T-helper 17 cell (primary cell): ENCODE measurements around the gene SLC6A3. TPM values are rescaled to one million over a fixed set of nuclear protein-coding genes. Genes with fewer than 3 reads are reported as not detected.
"Not testable (repeated sequence)": the region's sequence is repeated elsewhere in the genome, so short reads cannot be mapped to it uniquely, and the experiment has no call there.

Experiments
- ATAC-seq: fragments of 150-1000 bp; cut with Tn5 transposase; 2 replicates; pipeline ENCODE4 v1.10.0; 2021; ENCODE audit warnings: mild to moderate bottlenecking, moderate library complexity
- DNase-seq, 3 donors: peaks; one replicate each; pipeline versions ENCODE4 v3.0.0 to v3.0.0-alpha.2; 2020 to 2021
- H3K9me3 ChIP-seq: one replicate; pipeline ENCODE4 v1.7.0; 2013; ENCODE audit warnings: low read length, mild to moderate bottlenecking; ENCODE audit not compliant: control insufficient read depth, poor library complexity, severe bottlenecking
- H3K27ac Mint-ChIP-seq: one replicate; pipeline ENCODE4 v1.8.0; 2022; ENCODE audit warnings: mild to moderate bottlenecking, moderate library complexity, mixed read lengths
- H3K27me3 Mint-ChIP-seq: one replicate; pipeline ENCODE4 v1.8.0; 2022; ENCODE audit warnings: mixed read lengths
- H3K36me3 Mint-ChIP-seq: one replicate; pipeline ENCODE4 v1.8.0; 2022; ENCODE audit warnings: low read depth, mixed read lengths
- H3K4me1 Mint-ChIP-seq: one replicate; pipeline ENCODE4 v1.8.0; 2022; ENCODE audit warnings: mild to moderate bottlenecking, mixed read lengths
- H3K4me3 Mint-ChIP-seq: one replicate; pipeline ENCODE4 v1.8.0; 2022; ENCODE audit warnings: mild to moderate bottlenecking, moderate library complexity, mixed read lengths
- total RNA-seq, 4 donors: library from RNA in 2 of 4; stranded (reverse) in 2 of 4; gene quantifications; one replicate each; pipeline ENCODE4 v1.2.3 and lab custom pipeline; 2022 to 2026

The SLC6A3 gene
- total RNA-seq, 2 donors from 2014 or later, result not detected

GRCh38 chr5:1368236-1368635 is 77.0 kb downstream of the SLC6A3 start:
- H3K4me3 Mint-ChIP-seq, result no peak overlapping the region
- H3K27me3 Mint-ChIP-seq, result peaks cover 16% of the 10 kb centered on the region
- peaks cover 2% of the 10 kb centered on the region for H3K4me1 Mint-ChIP-seq
- ATAC-seq, result no peak
- H3K36me3 Mint-ChIP-seq, result no peaks in the 10 kb centered on the region
- no peak overlapping the region for H3K27ac Mint-ChIP-seq
- DNase-seq, result no peak
- H3K9me3 ChIP-seq, result no peaks in the 10 kb centered on the region

DNA sequence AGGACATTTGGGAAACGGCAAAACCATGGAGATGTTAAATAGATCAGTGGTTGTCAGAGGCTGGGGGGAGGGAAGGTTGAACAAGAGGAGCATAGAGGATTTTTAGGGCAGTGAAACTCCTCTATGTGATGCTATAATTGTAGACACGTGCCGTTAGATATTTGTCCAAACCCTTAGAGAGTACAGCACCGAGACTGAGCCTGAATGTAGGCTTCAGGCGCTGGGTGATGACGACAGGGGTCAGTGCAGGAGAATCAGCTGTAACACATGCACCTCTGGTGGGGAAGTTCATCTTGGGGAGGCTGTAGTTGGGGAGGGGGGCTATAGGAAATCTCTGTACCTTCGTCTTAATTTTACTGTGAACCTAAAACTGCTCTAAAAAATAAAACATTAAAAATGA is 78.1 kb downstream of the SLC6A3 start:
- peaks cover 27% of the 10 kb centered on the region for H3K27me3 Mint-ChIP-seq
- no peak overlapping the region for H3K27ac Mint-ChIP-seq
- H3K4me1 Mint-ChIP-seq, result peaks cover 2% of the 10 kb centered on the region
- DNase-seq (no peak), ATAC-seq (no peak)
- no peak overlapping the region for H3K4me3 Mint-ChIP-seq
- H3K9me3 ChIP-seq, result no peaks in the 10 kb centered on the region
- no peaks in the 10 kb centered on the region for H3K36me3 Mint-ChIP-seq

DNA sequence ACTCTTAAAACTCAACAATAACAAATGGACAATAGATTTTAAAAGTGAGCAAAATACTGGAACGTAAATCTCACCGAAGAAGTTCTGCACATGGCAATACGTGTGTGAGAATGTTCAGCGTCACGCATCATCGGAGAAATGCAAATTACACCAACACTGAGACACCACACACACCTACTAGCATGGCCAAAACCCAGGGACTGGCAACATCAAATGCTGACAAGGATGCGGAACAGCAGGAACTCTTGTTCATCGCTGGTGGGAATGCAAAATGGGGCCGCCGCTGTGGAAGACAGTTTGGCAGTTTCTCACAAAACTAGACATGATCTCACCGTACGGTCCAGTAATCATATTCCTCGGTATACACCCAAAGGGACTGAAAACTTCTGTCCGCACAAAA is 78.7 kb downstream of the SLC6A3 start:
- H3K27ac Mint-ChIP-seq, result no peak overlapping the region
- H3K4me1 Mint-ChIP-seq, result peaks cover 2% of the 10 kb centered on the region
- H3K36me3 Mint-ChIP-seq, result no peaks in the 10 kb centered on the region
- no peak overlapping the region for H3K4me3 Mint-ChIP-seq
- peaks cover 31% of the 10 kb centered on the region for H3K27me3 Mint-ChIP-seq
- DNase-seq, result no peak
- no peak for ATAC-seq
- H3K9me3 ChIP-seq, result no peaks in the 10 kb centered on the region

DNA sequence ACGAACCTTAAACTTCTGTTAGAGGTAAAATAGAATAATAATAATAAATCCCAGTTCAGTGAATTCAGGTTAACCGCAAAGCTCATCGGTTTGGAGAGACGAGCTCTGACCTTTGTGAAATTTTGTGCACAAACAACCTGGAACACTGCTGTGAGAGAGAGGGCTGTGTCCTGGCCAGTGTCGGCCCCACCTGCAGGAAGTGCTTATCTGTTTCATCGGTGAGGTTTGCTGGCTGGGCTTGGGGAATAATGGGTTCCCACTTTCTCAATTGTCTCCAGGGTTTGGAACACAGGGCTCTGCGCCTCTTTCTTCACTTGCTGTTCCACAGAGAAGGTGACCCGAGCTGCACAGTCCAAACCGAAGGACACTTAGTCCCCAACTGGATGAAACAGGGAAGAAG is 81.0 kb downstream of the SLC6A3 start:
- no peak for ATAC-seq
- Mint-ChIP-seq H3K36me3 (no peaks in the 10 kb centered on the region), H3K4me1 (no peaks in the 10 kb centered on the region)

GRCh38 chr5:1363581-1363980 is 81.7 kb downstream of the SLC6A3 start:
- H3K9me3 ChIP-seq, result no peaks in the 10 kb centered on the region
- DNase-seq (no peak), ATAC-seq (no peak)
- no peaks in the 10 kb centered on the region for H3K4me1 Mint-ChIP-seq
- peaks cover 31% of the 10 kb centered on the region for H3K27me3 Mint-ChIP-seq
- no peak overlapping the region for H3K4me3 Mint-ChIP-seq
- peak overlapping the region; percentile 53 for H3K27ac Mint-ChIP-seq
- H3K36me3 Mint-ChIP-seq, result no peaks in the 10 kb centered on the region

More for the DNA sequence above, 81.0 kb downstream of the SLC6A3 start:
- H3K9me3 ChIP-seq, result no peaks in the 10 kb centered on the region
- Mint-ChIP-seq H3K27ac (peak overlapping the region; percentile 53), H3K4me3 (no peak overlapping the region), H3K27me3 (peaks cover 31% of the 10 kb centered on the region)
- no peak for DNase-seq

DNA sequence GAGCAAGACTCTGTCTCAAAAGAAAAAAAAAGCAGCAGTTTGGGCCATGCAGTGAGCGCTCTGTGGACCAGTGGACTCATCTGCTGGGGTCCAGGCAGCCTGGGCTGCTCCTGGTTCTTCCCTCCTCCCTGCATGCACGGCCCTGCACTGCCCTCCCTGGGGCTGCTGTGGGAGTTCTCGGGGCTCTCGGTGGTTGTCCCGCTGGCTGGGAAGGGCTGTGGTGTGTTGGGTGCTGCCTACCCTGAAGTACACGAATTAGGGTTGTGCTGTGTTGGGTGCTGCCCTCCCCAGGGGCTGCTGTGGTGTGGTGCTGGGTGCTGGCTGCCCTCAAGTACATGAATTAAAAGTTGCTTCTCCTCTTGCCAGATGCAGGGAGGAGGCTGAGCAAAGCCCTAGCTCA is 82.1 kb downstream of the SLC6A3 start:
- DNase-seq (no peak), ATAC-seq (no peak)
- Mint-ChIP-seq H3K4me1 (no peaks in the 10 kb centered on the region), H3K4me3 (no peak overlapping the region), H3K27me3 (peaks cover 35% of the 10 kb centered on the region), H3K36me3 (no peaks in the 10 kb centered on the region), H3K27ac (no peak overlapping the region)
- no peaks in the 10 kb centered on the region for H3K9me3 ChIP-seq

DNA sequence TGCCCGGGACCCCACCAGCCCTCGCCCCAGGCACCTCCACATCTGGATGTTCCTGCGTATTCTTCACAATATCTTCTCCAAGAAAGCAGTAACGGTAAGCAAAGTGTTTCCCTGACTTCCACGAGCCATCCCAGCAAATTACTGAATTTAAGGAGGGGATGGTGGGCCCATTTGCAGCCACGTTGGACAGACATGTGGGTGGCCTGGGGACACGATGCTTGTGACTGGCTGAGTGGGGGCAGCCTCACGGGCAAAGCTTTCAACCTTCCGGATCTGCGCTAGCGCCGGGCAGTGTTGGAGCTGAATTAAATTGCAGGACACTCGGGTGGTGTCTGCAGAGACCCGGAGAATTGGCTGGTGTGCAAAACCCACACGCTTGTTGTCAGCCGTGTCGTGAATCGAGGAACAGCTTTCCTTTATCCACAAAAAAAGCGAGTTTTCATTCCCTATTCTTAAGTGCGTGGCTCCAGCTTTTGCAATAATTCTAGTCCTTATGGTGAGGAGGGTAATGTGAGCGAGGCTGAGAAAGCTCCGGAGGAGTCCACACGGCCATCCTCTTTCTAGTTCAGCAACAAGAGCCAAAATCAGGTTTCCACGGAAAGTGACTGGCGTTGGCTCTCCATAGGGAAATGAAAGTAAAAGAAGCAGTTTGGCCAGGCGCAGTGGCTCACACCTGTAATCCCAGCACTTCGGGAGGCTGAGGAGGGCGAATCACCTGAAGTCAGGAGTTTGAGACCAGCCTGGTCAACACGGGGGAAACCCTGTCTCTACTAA is 82.8 kb downstream of the SLC6A3 start:
- H3K27me3 Mint-ChIP-seq, result peaks cover 39% of the 10 kb centered on the region
- no peaks in the 10 kb centered on the region for H3K9me3 ChIP-seq
- ATAC-seq (no peak), DNase-seq (no peak)
- no peak overlapping the region for H3K27ac Mint-ChIP-seq
- peak overlapping the region; percentile 25 for H3K4me3 Mint-ChIP-seq
- H3K4me1 Mint-ChIP-seq, result no peaks in the 10 kb centered on the region
- no peaks in the 10 kb centered on the region for H3K36me3 Mint-ChIP-seq

DNA sequence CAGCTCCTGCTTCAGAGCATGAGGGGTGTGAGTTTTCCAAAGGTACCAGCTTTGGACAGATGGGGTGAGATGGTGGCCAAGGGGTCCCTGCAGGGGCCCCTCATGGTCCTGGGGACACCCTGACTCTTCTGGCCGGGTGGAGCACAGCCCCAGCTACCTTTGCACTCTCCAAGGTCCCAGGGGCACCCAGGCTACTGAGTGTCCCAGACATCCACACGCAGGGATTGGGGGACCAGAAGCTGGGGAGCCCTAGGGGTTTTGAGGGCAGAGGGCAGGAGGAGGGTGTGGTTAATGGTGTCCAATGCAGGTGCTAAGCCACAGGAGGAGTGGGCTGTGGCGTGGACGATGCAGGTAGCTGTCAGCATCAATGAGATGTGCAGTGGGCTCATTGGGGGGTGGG is 84.4 kb downstream of the SLC6A3 start:
- no peaks in the 10 kb centered on the region for H3K36me3 Mint-ChIP-seq
- H3K27me3 Mint-ChIP-seq, result peaks cover 49% of the 10 kb centered on the region
- H3K4me3 Mint-ChIP-seq, result no peak overlapping the region
- no peak for DNase-seq
- no peak for ATAC-seq
- H3K9me3 ChIP-seq, result no peaks in the 10 kb centered on the region
- H3K4me1 Mint-ChIP-seq, result no peaks in the 10 kb centered on the region
- H3K27ac Mint-ChIP-seq, result no peak overlapping the region

DNA sequence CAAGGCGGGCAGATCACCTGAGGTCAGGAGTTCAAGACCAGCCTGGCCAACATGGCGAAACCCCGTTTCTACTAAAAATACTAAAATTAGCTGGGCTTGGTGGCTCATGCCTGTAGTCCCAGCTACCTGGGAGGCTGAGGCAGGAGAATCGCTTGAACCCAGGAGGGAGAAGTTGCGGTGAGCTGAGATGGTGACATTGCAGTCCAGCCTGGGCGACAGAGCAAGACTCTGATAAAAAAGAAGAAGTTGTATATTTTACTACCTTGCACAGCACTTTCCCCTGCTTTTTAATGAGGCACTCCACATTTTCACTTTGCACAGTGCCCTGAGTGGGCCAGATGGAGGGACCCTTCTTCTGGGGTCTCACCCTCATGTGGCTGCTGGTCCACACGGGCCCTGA is 84.9 kb downstream of the SLC6A3 start:
- not testable (repeated sequence) for H3K27ac Mint-ChIP-seq, H3K36me3 Mint-ChIP-seq, ATAC-seq, H3K4me3 Mint-ChIP-seq, H3K9me3 ChIP-seq, H3K4me1 Mint-ChIP-seq, DNase-seq
- peaks cover 49% of the 10 kb centered on the region for H3K27me3 Mint-ChIP-seq

GRCh38 chr5:1359713-1360112 is 85.5 kb downstream of the SLC6A3 start:
- H3K36me3 Mint-ChIP-seq, result no peaks in the 10 kb centered on the region
- H3K9me3 ChIP-seq, result no peaks in the 10 kb centered on the region
- no peak overlapping the region for H3K27ac Mint-ChIP-seq
- H3K4me1 Mint-ChIP-seq, result no peaks in the 10 kb centered on the region
- no peak overlapping the region for H3K4me3 Mint-ChIP-seq
- peaks cover 51% of the 10 kb centered on the region for H3K27me3 Mint-ChIP-seq
- DNase-seq (no peak), ATAC-seq (no peak)

DNA sequence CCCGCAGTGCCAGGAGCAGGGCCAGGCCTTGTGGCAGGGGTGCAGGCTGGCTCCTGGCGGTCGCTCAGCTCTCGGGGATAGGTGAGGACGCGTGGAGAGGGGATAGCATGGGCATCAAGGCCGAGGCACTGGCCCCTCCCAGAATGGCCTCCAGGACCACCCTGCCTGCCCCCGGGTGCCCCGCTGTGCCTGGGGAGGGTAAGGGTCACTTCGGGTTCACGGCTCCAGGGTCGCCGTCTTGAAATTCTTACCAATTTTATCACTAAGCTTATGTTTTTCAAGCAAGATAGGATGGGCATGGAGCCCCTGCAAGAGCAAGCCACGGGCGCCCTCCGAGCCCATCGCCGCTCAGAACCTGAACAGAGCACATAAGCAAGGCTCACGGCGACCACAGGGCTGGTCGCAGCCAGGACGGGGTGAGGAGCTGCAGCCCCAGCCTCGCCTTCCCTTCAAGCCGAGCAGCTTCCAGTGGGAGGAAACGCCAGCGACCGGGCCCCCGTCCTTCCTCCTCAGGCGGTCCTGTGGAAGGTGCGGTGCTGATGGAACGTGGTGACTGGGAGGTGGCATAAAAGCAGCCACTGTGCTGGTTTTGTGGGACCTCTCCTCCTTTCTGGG is 86.1 kb downstream of the SLC6A3 start:
- Mint-ChIP-seq H3K4me3 (no peak overlapping the region), H3K27me3 (peaks cover 49% of the 10 kb centered on the region), H3K27ac (no peak overlapping the region), H3K36me3 (no peaks in the 10 kb centered on the region), H3K4me1 (no peaks in the 10 kb centered on the region)
- DNase-seq, result no peak
- no peak for ATAC-seq
- no peaks in the 10 kb centered on the region for H3K9me3 ChIP-seq

GRCh38 chr5:1358726-1359025 is 86.6 kb downstream of the SLC6A3 start:
- H3K27ac Mint-ChIP-seq, result no peak overlapping the region
- no peak overlapping the region for H3K4me3 Mint-ChIP-seq
- no peaks in the 10 kb centered on the region for H3K9me3 ChIP-seq
- DNase-seq (no peak), ATAC-seq (no peak)
- no peaks in the 10 kb centered on the region for H3K36me3 Mint-ChIP-seq
- H3K27me3 Mint-ChIP-seq, result peaks cover 45% of the 10 kb centered on the region
- H3K4me1 Mint-ChIP-seq, result no peaks in the 10 kb centered on the region

DNA sequence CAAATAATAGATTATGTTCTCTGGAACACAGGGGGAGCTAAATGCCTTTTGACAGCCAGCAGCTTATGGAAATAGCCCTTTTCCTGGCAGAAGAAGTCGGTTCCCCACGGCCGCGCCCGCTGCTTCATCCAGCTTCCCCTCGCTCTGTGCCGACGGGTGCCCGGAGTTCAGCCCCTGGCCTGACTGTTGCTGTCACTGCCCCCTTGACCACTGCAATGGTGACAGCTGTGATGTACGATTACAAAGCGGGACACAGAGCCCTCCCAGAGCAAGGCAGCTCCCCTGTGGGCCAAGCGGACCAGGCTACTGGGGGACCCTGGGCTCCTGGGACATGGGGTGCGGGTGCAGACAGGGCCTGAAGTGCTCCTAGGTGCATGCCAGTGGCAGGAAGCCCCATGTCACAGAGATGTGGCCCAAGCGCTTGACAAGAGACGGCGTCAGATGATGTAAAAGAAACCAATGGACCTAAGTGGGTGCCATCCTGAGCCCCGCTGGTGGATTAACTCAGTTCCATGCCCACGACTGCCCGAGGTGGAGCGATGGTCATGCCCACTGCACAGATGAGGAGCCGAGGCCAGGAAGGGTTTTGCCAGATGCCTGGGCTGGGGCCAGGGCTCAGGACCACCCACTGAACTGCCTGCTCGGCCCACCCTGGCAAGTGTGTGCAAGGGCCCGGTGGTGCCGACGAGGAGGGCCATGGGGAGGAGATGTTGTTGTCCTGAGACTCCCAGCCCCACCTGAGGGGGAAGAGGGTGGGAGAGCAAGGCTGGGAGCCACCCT is 87.1 kb downstream of the SLC6A3 start:
- H3K9me3 ChIP-seq, result no peaks in the 10 kb centered on the region
- Mint-ChIP-seq H3K4me3 (no peak overlapping the region), H3K36me3 (no peaks in the 10 kb centered on the region), H3K4me1 (no peaks in the 10 kb centered on the region), H3K27me3 (peaks cover 39% of the 10 kb centered on the region), H3K27ac (peak overlapping the region; percentile 45)
- no peak for DNase-seq
- no peak for ATAC-seq
